GM19328 (cell line): ENCODE results near the gene FAM187B.
"Not testable (repeated sequence)": the region's sequence is repeated elsewhere in the genome, so short reads cannot be mapped to it uniquely, and the experiment has no call there.

ENCODE experiments used
- ATAC-seq: cut with Tn5 transposase; IDR thresholded peaks from one replicate; pipeline ENCODE4 v1.9.1; 2021; ENCODE audit warnings: mild to moderate bottlenecking, moderate library complexity; ENCODE audit not compliant: unreplicated experiment

The FAM187B gene

DNA sequence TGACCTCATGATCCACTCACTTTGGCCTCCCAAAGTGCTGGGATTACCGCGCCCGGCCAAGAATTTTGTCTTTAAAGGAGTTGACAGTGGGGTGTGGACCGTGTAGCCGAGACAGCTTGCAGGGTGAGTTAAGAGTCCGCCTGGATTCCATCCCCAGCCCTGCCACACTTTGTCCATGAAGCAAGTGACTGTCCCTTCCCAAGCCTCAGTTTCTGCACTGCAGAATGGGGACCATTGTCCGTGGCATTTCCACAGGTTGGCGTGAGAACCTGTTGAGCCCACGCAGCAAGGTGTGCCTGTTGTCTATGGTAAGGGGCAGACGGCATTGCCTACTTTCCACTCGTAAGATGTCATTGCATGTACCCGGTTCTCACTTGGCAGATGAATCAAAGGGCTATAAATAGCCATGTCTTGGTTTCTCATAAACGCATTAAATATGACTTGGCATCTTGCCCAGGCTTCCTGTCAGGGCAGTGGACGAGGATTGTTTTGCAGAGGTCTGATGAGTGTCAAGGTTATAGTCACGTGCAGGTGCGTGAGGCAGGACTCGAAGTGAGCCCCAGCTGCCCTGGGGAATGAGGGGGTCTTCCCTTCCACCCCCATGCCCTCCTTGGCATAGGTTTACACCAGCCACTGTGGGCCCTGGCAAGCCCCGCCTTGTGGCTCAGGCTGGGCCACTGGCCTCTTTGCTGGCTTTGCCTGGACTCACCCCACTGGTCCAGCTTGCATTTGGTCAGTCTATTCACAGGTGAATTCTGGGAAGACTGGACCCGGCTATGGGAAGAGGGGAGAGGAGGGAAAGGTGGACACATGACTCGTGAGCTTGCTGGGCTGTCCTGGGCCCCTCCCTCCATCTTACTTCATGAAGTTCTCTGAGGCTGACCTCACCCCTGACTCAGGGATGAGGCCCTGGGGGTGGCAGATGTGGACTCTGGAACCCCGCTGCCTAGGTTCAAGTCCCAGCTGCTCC lies 14.6 kb downstream of the FAM187B start:
- ATAC-seq, result no peak

DNA sequence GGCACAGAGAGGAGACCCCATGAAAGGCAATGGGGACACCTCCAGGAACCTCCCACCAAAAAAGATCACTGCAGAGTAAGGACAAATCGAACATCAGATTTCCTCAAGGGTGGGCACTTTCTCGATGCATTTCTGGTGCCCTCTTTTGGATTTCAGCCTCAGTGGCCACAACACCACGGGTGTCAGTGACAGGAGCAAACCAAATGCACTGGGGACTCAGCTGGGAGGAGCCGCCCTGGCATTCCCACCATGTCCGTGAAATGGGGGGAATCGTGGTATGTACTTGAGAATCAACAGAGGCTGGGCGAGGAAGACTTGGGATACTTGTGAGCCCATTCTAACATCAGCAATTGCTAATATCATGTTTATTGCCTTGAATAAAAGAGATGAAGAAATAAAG lies 16.3 kb downstream of the FAM187B start:
- no peak for ATAC-seq

DNA sequence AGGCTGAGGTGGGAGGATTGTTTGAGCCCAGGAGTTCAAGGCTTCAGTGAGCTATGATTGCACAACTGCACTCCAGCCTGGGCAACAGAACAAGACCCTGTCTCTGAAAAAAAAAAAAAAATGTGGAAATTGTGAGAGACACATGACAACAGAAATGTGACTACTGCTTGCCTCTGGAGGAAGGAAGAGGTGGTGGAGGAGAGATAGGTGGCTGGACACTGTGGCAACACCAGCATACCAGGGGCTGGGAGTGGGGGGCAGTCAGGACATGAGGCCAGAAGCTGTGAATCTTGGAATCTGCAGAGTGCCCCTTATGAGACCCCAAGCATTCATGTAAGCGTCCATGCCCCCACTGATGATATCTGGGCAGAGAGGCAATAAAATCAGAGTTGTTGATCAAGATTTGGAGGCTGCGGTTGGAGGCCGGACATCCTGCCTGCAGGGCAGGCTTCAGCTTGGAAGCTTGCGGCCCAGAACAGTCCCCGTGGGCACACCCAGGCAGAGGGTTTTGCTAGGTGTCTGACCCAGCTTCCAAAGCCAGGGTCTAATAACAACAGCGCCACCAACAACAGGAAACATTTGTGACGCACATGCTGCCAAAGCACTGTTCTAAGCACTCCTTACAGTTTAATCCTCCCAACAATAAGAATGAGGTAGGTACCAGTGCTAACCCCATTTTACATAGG lies 16.9 kb downstream of the FAM187B start:
- no peak for ATAC-seq

DNA sequence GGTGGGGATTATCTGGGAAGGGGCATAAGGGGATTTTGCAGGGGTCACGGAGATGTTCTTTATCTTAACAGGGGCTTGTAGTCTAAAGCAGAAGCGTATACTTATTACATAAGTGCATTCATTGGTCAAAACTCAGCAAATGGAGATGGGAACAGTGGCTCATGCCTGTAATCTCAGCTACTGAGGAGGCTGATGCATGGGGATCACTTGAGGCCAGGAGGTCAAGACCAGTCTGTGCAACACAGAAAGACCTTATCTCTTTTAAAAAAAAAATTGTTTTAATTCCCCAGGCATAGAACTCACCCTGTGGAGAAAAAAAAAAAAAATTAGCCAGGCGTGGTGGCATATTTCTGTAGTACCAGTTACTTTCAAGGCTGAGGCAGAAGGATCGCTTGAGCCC lies 18.9 kb downstream of the FAM187B start:
- ATAC-seq, result no peak

DNA sequence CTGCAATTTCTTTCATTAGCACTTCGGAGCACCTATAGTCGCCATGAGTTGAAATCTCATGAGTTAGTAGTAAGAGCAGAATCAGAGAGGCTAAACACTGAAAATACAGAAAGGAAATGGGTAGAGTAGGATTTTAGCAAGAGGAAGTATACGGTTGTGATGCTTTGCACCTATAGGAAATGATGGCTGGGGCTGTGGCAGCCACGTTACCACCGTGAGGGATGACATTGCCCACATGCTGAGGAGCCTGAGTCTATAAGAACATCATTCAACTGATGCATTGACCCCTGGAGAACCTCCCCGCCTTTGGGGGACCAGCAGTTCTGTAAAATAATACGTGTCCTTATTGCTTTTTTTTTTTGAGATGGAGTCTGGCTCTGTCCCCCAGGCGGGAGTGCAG lies 20.4 kb downstream of the FAM187B start:
- no peak for ATAC-seq

DNA sequence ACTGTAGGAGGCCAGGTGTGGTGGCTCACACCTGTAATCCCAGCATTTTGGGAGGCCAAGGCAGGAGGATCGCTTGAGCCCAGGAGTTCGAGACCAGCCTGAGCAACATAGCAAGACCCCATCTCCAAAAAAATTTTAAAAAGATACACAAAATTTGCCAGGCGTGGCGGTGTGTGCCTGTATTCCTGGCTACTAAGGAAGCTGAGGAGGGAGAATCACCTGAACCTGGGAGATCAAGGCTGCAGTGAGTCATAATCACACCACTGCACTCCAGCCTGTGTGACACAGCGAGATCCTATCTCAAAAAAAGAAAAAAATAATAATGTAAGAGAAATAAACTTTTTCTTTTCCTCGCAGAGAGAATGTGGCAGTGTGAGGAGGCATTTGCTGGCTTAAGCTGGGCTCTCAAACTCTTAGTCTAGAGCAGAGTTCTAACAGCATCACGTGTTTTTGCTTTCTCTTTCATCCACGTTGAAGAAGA lies 21.1 kb downstream of the FAM187B start:
- ATAC-seq, result no peak

DNA sequence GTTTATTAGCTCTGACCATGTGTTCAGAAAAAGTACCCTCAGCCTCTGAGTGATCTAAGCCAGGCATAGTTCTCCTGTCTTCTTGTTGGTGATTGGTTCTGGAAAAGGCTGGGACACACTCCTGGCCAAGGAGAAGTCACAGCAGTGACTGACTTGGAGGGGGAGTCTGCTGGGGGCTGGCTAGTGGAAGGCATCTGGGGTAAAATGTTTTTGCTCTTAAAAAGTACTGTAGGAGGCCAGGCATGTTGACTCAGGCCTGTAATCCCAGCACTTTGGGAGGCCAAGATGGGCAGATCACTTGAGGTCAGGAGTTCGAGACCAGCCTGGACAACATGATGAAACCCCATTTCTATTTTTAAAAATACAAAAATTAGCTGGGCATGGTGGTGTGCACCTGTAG lies 21.7 kb downstream of the FAM187B start:
- ATAC-seq, result no peak

DNA sequence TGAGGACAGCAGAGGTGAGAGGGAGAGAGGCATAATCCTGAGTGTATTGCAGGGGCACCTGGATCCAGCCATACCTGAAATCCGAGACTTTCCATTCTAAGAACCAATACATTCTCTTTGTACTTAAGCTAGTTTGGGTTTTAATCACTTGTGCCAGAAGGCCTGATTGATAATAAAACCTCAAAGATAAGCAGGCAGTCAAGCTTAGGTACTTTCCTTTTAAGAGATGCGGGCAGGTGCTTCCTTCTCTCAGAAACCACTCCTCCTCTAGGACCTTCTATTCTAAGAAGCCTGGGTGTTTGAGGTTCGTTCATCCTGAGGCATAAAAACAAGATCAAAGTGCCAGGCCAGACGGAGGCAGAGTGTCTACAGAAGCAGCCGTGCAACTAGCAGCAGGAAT lies 22.2 kb downstream of the FAM187B start:
- no peak for ATAC-seq

DNA sequence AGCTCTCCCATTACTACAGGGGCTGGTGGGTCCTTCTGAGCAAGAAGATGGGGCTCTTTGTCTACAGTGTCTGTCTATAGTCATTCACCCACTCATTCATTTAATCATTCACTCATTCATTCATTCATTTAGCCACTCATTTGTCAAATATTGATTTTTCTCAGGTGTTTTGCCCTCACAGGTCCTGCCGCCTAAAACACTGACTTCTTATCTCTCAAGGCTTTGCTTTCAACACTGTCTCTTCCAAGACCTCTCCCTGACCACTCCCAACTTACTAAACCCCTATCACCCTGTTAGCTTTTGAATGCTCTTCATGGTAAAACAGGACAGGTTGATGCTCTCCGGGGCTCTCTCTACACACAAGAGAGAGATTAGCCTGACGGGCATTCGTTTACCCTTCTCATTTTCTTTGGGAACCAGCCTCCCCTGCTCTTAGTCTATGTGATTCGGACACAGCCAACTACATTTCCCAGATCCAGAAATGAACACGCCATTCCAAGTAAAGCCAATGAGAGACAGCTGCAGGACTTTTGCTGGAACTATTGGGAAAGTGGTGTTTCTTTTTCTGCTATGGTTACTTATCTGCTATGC lies 22.7 kb downstream of the FAM187B start:
- ATAC-seq, result no peak

DNA sequence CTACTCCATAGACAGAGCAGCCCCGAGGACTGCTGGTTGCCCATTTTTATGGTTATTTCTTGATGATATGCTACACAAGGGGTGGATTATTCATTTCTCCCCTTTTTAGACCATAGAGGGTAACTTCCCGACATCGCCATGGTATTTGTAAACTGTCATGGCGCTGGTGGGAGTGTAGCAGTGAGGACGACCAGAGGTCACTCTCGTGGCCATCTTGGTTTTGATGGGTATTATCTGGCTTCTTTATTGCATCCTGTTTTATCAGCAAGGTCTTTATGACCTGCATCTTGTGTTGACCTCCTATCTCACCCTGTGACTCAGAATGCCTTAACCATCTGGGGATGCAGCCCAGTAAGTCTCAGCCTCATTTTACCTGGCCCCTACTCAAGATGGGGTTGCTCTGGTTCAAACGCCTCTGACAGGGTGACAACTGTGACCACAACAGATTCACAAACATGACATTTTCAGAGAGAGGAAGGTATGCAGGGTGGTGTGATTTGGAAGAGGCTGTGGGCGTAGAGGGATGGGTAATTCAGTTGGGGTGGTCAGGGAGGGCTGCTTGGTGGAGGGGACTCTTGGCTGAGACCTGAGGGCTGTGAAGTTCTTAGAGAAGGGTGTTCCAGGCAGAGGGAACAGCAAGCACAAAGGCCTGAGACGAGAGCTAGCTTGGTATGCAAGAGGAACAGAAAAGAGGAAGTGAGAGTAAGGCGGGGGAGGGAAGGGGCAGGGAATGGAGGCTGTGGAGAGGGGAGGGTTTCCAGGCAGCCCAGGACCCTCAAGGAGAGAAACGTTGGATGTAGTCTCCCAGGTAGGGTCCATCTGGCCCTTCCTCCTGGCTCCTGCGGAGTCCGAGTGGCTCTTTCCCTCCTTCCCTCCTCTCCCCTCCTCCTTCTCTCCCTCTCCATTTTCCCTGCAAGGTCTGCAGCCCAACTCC lies 23.5 kb downstream of the FAM187B start:
- ATAC-seq, result peak; percentile 70

DNA sequence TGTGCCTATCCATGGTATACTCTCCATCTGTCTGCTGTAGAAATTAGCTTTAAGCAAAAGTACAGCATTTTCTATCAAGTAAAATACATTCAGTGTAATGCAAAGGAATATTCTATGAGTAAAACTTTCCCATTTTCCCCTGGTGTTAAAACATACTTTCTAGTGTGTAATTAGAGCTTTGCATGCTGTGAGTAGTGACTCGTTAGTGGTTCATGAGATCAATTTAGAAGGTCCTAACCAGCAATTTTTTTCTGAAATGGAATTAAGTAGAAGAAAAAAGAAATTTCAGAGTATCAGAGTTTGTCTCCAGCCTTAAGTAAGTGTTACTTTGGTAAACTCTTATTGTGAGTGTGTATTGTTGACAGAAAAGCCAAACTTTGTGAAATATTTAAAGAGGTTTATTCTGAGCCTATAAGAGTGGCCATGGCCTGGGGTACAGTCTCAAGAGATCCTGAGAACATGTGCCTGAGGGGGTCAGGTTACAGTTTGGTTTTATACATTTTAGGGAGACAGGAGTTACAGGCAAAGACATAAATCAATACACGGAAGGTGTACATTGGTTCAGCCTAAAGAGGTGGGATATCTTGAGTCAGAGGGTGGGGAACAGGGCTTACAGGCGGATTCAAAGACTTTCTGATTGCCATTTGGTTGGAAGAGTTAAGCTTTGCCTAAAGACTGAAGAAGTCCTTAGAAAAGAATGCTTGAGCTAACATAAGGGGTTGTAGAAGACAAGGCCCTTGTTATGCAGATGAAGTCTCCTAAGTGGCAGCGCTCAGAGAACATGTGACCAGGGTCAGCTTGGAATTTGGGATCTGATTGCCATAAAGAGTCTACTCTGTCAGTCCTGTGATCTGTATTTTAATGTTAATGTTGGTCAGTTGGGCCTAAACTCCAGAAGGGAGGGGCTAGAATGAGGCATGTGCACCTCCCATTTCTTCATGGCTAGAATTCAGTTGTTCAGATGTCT lies 25.5 kb downstream of the FAM187B start:
- no peak for ATAC-seq

DNA sequence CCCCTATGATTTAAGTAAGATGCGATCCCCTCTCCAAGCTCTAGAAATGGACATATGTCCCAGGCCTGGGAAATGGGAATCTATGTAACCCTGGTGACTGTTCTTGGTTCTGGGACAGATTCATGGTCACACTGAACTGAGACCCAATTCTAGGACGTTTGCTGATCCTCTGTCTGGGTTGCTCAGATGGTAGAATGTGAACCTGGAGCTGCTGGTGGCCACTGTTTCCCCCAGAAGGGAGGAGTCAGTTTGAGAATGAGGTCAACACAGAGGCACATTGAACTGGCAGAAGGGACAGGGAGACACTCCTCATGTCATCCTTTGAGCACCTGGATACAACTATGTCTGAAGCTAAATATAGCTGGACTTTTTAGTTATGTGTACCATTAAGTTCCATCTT lies 29.1 kb downstream of the FAM187B start:
- ATAC-seq, result no peak

DNA sequence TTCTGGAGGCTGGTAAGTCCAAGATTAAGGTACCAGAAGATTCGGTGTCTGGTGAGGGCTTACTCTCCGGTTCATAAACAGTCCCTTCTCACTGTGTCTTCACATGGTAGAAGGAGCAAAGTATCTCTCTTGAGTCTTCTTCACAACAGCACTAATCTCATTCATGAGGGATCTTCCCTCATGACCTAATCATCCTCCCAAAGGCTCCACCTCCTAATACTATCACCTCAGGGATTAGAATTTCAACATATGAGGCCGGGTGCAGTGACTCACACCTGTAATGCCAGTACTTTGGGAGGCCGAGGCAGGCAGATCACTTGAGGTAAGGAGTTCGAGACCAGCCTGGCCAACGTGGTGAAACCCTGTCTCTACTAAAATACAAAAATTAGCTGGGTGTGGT lies 31.7 kb downstream of the FAM187B start:
- not testable (repeated sequence) for ATAC-seq

DNA sequence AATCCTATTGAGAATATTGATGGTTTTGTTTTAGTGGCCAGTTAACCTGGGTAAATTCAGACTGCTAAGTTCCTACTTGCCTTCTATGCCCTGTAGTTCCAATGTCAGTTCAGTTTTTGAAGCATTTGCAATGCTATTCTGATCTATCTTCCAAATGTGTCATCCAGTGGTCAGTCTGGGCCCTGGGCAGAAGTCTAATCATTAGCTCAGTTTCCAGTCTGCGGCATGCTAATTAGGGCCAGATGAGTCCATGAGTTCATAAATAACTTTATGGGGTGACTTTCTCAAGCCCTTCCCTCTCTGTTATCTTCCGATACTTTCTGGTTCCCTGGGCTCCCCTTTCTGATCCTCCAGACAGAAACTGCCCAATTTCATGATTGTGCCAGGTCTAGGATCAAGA lies 32.7 kb downstream of the FAM187B start:
- no peak for ATAC-seq

DNA sequence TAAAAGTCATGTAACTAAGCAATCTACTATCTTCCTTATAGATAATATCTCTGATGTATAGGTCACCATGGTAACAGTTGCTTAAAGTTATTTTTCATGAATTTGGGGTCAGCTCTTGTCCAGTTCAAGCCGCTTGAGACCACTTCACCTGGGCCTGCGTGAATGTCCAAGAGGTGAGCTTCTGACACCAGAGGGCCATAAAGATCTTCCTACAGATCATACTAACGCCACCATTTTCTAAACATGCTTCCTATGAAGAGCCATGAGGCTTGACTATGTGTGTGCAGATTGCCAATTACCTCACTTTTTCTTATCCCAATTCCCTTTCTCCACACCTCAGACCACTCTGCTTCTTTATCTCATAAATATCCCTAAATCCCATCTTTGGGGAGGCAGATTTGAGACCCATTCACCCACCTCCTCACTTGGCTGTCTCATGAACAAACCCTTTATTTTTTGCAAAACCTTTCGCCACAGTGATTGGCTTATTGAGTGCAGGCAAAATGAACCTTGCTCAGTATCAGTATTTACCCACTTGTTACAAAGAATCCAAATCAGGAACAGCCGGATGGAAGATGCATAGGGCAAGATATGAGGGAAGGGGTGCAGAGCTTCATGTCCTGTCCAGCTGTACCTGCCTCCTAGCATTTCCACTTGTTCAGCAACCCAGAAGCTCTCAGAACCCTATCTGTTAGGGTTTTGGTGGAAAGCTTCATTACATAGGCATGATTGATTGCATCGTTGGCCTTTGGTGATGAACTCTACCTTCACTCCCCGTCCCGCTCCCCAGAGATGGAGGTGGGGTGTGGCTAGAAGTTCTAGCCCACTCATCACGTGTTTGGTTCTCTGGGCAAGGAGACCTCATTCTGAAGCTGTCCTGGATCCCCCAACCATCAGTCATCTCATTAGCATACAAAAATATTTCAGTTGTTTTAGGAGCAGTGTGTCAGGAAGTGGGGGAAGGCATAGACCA lies 34.2 kb downstream of the FAM187B start:
- no peak for ATAC-seq

DNA sequence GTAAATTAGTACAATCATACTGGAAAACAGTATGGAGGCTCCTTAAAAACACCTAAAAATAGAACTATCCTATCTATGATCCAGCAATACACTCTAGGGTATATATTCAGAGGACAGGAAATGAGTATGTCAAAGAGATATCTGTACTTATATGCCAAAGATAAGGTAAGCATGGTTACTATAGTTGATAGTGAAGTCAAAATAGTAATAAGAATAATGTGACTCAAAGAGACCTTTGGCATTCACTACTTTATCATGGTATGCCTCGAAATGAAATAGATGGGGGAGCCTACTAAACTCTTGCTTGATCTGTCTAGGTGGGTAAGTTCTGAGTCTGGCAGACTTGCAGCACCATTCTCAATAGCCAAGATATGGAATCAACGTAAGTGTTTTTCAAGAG lies 43.7 kb downstream of the FAM187B start:
- ATAC-seq, result no peak

DNA sequence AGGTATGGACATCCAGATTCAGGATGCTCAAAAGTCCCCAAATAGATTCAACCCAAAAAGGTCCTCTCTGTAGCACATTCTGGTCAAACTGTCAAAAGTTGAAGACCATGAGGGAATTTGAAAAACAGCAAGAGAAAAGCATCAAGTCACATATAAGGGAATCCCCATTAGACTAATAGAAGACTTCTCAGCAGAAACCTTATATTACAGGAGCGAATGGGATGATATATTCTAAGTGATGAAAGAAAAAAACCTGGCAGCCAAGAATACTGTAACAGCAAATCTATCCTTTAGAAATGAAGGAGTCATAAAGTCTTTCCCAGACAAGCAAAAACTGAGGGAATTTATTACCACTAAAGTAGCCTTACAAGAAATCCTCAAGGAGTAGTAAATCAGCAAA lies 44.3 kb downstream of the FAM187B start:
- ATAC-seq, result no peak

DNA sequence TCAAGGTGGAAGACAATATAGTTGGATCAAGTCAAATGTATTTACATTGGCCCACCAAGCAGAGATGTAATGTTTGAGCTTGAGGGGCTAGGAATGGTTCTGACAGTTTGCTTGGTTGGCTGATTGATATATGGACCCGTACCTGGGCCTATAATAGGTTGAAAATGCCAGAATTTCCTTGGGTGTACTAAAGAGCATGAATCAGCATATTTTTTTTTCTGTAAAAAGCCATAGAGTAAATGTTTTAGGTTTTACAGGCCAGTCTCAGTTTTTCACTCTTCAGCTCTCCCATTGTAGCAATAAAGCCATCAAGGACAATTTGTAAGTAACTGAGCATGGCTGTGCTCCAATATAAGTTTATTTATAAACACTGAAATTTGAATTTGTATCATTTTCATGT lies 47.2 kb downstream of the FAM187B start:
- ATAC-seq, result no peak
